Measurements from ENCODE around the gene NDOR1.

DNA sequence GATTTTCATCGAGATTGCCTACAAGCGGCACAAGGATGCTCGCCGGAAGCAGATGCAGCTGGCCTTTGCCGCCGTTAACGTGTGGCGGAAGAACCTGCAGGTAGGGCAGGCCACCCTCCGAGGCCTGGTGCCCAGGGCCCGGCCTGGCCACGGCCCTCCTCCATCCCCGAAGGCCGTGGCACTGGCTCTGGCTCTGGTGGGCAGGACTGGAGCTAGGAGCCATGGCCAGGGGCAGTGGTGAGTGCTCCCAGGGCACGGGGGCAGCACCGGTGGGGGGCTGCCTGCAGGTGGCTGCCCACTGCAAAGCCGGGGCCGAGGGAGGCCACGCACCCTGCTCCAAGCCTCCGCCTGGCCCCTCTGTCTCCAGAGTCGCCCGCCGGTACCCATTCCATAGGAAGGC lies 41.7 kb upstream of the NDOR1 start:
- TF ChIP-seq JUNB (IDR thresholded peaks at IDR 0.05) (no peak), POLR2A (IDR thresholded peaks at IDR 0.05; ENCODE audit: low read length) (no peak), MYC (IDR thresholded peaks at IDR 0.05; ENCODE audit: borderline replicate concordance, low read length) (no peak), CHD2 (IDR thresholded peaks at IDR 0.05; ENCODE audit: low read length, partially characterized antibody) (no peak), RNF2 (IDR thresholded peaks at IDR 0.05; ENCODE audit: borderline replicate concordance, low read depth) (no peak)
- TF ChIP-seq, protein P1, sequence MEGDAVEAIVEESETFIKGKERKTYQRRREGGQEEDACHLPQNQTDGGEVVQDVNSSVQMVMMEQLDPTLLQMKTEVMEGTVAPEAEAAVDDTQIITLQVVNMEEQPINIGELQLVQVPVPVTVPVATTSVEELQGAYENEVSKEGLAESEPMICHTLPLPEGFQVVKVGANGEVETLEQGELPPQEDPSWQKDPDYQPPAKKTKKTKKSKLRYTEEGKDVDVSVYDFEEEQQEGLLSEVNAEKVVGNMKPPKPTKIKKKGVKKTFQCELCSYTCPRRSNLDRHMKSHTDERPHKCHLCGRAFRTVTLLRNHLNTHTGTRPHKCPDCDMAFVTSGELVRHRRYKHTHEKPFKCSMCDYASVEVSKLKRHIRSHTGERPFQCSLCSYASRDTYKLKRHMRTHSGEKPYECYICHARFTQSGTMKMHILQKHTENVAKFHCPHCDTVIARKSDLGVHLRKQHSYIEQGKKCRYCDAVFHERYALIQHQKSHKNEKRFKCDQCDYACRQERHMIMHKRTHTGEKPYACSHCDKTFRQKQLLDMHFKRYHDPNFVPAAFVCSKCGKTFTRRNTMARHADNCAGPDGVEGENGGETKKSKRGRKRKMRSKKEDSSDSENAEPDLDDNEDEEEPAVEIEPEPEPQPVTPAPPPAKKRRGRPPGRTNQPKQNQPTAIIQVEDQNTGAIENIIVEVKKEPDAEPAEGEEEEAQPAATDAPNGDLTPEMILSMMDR (IDR thresholded peaks at IDR 0.05), result no peak
- TF ChIP-seq, protein P2, sequence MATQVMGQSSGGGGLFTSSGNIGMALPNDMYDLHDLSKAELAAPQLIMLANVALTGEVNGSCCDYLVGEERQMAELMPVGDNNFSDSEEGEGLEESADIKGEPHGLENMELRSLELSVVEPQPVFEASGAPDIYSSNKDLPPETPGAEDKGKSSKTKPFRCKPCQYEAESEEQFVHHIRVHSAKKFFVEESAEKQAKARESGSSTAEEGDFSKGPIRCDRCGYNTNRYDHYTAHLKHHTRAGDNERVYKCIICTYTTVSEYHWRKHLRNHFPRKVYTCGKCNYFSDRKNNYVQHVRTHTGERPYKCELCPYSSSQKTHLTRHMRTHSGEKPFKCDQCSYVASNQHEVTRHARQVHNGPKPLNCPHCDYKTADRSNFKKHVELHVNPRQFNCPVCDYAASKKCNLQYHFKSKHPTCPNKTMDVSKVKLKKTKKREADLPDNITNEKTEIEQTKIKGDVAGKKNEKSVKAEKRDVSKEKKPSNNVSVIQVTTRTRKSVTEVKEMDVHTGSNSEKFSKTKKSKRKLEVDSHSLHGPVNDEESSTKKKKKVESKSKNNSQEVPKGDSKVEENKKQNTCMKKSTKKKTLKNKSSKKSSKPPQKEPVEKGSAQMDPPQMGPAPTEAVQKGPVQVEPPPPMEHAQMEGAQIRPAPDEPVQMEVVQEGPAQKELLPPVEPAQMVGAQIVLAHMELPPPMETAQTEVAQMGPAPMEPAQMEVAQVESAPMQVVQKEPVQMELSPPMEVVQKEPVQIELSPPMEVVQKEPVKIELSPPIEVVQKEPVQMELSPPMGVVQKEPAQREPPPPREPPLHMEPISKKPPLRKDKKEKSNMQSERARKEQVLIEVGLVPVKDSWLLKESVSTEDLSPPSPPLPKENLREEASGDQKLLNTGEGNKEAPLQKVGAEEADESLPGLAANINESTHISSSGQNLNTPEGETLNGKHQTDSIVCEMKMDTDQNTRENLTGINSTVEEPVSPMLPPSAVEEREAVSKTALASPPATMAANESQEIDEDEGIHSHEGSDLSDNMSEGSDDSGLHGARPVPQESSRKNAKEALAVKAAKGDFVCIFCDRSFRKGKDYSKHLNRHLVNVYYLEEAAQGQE (IDR thresholded peaks at IDR 0.05), result no peak
- TF ChIP-seq, protein P3, sequence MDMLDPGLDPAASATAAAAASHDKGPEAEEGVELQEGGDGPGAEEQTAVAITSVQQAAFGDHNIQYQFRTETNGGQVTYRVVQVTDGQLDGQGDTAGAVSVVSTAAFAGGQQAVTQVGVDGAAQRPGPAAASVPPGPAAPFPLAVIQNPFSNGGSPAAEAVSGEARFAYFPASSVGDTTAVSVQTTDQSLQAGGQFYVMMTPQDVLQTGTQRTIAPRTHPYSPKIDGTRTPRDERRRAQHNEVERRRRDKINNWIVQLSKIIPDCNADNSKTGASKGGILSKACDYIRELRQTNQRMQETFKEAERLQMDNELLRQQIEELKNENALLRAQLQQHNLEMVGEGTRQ (IDR thresholded peaks at IDR 0.05), result no peak
- TF ChIP-seq, protein P4, sequence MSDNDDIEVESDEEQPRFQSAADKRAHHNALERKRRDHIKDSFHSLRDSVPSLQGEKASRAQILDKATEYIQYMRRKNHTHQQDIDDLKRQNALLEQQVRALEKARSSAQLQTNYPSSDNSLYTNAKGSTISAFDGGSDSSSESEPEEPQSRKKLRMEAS (IDR thresholded peaks at IDR 0.05), result no peak
- TF ChIP-seq, protein P5, sequence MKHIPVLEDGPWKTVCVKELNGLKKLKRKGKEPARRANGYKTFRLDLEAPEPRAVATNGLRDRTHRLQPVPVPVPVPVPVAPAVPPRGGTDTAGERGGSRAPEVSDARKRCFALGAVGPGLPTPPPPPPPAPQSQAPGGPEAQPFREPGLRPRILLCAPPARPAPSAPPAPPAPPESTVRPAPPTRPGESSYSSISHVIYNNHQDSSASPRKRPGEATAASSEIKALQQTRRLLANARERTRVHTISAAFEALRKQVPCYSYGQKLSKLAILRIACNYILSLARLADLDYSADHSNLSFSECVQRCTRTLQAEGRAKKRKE (CRISPR knock-in tag; IDR thresholded peaks at IDR 0.05; ENCODE audit: low read depth), result no peak
